Measurements from ENCODE around the gene KCNMB2.

The KCNMB2 gene

DNA sequence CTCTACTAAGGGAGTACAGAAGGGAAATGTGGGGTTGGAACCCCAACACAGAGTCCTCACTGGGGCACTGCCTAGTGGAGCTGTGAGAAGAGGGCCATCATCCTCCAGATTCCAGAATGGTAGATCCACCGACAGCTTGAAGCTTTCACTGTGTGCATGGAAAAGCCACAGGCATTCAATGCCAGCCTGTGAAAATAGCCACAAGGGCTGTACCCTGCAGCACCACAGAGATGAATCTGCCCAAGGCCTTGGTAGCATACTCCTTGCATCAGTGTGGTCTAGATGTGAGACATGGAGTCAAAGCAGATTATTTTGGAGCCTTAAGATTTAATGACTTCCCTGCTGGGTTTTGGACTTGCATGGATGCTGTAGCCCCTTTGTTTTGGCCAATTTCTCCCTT is 39.3 kb upstream of the KCNMB2 start:
- no peak overlapping the region for H3K4me3 ChIP-seq (ENCODE audit: low read depth, low read length)
- POLR2A ChIA-PET = no interaction called here
- TF ChIP-seq, protein P1, sequence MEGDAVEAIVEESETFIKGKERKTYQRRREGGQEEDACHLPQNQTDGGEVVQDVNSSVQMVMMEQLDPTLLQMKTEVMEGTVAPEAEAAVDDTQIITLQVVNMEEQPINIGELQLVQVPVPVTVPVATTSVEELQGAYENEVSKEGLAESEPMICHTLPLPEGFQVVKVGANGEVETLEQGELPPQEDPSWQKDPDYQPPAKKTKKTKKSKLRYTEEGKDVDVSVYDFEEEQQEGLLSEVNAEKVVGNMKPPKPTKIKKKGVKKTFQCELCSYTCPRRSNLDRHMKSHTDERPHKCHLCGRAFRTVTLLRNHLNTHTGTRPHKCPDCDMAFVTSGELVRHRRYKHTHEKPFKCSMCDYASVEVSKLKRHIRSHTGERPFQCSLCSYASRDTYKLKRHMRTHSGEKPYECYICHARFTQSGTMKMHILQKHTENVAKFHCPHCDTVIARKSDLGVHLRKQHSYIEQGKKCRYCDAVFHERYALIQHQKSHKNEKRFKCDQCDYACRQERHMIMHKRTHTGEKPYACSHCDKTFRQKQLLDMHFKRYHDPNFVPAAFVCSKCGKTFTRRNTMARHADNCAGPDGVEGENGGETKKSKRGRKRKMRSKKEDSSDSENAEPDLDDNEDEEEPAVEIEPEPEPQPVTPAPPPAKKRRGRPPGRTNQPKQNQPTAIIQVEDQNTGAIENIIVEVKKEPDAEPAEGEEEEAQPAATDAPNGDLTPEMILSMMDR (IDR thresholded peaks at IDR 0.05; ENCODE audit: insufficient read depth, low read length, missing control alignments) = no peak
- CTCF ChIA-PET = no interaction called here
- no peak for DNase-seq (ENCODE audit: low read depth, low spot score)

DNA sequence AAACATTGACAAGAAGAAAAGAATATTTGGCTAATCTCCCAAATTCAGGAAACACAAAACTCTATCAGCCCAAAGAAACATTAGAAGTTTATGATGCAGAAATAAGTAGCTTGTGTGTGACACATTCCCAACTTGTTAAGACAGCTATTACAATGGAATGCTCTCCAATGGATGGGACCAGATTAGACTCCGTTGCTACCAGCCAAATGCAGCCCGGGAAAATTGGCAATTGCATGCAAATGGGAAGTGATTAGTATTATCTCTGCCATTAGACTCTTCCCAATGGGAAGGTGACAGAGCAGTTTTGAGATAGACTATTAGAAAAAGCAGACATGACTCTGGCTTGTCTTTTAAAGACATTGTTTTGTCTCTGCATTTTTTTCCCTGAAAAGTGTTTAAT is 37.4 kb upstream of the KCNMB2 start:
- ChIA-PET CTCF (no interaction called here), POLR2A (no interaction called here)
- no peak for DNase-seq (ENCODE audit: low read depth, low spot score)
- H3K4me3 ChIP-seq (ENCODE audit: low read depth, low read length) = no peak overlapping the region
- TF ChIP-seq, protein P1 (IDR thresholded peaks at IDR 0.05; ENCODE audit: insufficient read depth, low read length, missing control alignments) = no peak

DNA sequence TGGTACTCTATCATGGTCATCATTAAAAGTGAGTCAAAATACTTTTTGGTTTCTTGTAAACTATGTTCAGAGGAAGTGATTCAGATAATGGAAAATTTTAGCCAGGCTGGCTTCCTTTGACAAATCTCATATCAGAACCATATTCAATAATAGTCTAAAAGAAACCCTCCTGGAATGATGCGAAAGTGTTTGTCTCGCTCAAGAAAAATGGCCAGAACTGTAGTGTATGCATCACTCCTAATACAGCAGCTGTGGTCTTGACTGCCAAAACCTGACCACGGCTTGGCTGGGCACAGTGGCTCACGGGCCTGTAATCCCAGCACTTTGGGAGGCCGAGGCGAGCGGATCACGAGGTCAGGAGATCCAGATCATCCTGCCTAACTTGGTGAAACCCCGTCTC is 35.6 kb upstream of the KCNMB2 start:
- no peak overlapping the region for H3K4me3 ChIP-seq (ENCODE audit: low read depth, low read length)
- no peak for DNase-seq (ENCODE audit: low read depth, low spot score)
- ChIA-PET CTCF (no interaction called here), POLR2A (no interaction called here)
- TF ChIP-seq, protein P1 (IDR thresholded peaks at IDR 0.05; ENCODE audit: insufficient read depth, low read length, missing control alignments) = no peak

DNA sequence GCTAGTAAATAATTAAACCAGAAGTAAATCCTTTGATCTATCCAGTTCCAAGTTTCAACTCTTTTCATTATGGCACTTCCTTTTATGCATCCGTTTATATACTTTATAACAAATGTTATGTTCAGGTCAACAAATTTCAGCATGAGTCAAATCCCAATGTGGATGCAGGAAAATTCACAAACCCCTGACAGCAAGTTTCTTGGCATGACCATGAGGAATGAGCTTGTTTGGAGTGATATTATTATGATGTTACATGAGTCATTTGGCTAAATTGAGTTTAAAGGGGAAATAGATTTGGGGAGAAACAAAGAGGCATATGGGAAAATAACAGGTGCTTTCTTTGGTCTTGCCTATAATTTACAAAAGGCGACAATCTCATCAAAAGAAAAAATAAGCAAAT is 32.1 kb upstream of the KCNMB2 start:
- DNase-seq (ENCODE audit: low read depth, low spot score) = no peak
- H3K4me3 ChIP-seq (ENCODE audit: low read depth, low read length) = no peak overlapping the region
- POLR2A ChIA-PET = no interaction called here
- CTCF ChIA-PET = interaction anchor here (1.1 kb wide), 1 partner anchor 9 kb away, joined by 3 read pairs; no protein-coding TSS in a partner anchor
- TF ChIP-seq, protein P1 (IDR thresholded peaks at IDR 0.05; ENCODE audit: insufficient read depth, low read length, missing control alignments) = no peak

DNA sequence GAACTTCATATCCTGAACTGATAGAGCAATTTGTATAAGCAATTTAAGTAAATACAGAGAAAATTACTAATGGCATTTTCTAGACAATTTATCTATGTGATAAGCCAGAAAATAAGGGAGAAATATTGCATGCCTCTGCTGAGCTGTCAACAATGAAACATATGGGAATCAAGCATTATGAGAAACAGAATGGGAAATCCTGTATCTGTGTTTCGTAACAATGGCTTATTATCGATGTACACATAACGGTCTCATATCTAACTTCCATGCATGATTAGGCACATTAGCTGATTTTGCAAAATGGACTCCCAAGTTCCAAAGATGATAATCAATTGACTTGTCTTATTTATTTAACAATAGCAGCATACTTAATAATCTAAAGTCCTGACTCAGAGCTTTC is 30.4 kb upstream of the KCNMB2 start:
- TF ChIP-seq, protein P1 (IDR thresholded peaks at IDR 0.05; ENCODE audit: insufficient read depth, low read length, missing control alignments) = no peak
- DNase-seq (ENCODE audit: low read depth, low spot score) = no peak
- ChIA-PET POLR2A (no interaction called here), CTCF (no interaction called here)
- no peak overlapping the region for H3K4me3 ChIP-seq (ENCODE audit: low read depth, low read length)

DNA sequence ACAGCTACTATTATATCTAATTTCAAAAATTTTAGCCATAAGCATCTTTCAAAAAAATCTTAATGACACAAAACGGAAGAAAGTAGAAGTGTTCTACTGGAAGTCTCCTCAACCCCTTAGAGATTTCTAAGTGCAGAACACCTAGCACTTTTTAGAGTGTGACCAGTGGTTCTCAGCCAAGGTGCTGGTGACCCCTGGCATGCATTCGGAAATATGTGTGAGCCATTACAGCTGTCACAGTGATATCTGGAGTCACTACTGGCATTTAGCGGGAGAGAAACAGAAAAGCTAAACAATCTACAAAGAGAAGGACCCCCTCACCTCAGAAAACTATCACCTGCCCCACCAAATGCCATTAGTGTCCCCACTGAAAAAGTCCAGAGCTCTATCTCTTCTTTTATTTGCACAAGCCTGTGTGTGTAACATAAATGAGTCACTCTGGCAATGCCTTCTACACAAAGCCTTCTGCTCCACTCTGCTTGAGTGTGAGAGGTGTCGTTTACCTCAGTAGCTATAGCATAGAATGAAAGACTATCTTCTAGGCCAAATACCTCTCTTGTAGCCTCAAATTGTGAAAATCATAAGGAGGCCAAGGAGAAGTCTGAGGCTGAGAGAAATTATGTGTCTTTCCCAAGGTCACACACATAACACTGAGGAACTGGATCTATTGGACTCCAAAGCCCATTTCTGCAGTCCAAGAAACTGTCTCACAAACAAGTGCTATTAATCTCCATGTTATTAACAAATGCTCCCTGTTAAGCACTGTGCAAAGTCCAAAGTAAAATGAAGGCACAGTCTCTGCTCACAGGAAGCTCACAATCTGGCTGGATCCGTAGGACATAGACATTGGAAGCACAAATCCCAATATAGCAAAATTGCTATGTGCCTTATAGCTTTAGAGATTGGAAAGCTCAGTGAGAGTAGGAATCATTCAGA is 28.5 kb upstream of the KCNMB2 start:
- POLR2A ChIA-PET = no interaction called here
- CTCF ChIA-PET = no interaction called here
- DNase-seq (ENCODE audit: low read depth, low spot score) = no peak
- TF ChIP-seq, protein P1 (IDR thresholded peaks at IDR 0.05; ENCODE audit: insufficient read depth, low read length, missing control alignments) = no peak
- no peak overlapping the region for H3K4me3 ChIP-seq (ENCODE audit: low read depth, low read length)

Measured in AG04449 (cell line).